ENCODE measurements around the gene COLEC11. TPM values are rescaled to one million over a fixed set of nuclear protein-coding genes. Genes with fewer than 3 reads are reported as not detected.
A peak's percentile ranks its signal among the peaks of the same experiment; 100 is the strongest.

The COLEC11 gene
- total and polyA plus RNA-seq, 10 of the 15 experiments (the other 5 are each of a cell fraction or from before 2014, with no cell fraction given), result 0.08 to 0.74 (median 0.14) TPM; not detected in 4

DNA sequence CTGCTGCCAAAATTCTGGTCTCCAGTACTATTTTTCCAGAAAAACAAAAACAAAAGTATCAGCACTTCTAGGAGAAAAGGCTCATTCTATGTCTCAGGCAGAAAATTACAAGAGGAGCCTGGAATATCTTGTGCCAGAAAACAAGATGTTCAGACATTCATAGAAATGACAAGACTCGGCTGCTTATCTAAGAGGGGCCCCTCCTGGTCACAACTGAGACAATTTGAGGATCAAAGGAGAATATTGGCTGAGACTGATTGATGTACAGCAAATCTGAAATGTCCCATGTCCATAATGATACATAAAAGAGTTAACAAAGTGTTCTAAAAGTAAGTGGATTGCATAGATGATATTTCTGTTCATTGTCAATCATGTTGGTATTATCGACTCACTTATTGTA, 22.3 kb upstream of the COLEC11 start:
- no peaks in the 10 kb centered on the region; the same call in none of the 2 replicates for H3K4me1 ChIP-seq (ENCODE audit: control insufficient read depth, insufficient read depth, low read length)
- no peak overlapping the region for H3K9ac ChIP-seq (ENCODE audit: control insufficient read depth, insufficient read depth, low read length)
- in situ Hi-C loops (cut with MboI), result no loop called here
- H2AFZ ChIP-seq (ENCODE audit: control insufficient read depth, low read depth, low read length), result no peak overlapping the region
- H3K27me3 ChIP-seq (replicated peaks in 1 of 2; ENCODE audit: control insufficient read depth in 2 of 2, insufficient read depth in 2 of 2, low read length in 1 of 2), result no peaks in the 10 kb centered on the region
- no peaks in the 10 kb centered on the region; the same call in 2 of the 3 replicates for H3K9me3 ChIP-seq (replicated peaks; ENCODE audit: control insufficient read depth, insufficient read depth, low read length)
- ChIA-PET CTCF (interaction anchor here (0.6 to 2.3 kb wide), 5 partner anchors 8 to 149 kb away, joined by 3 to 14 read pairs (median 4); partner anchors contain the start of gene RNASEH1), POLR2A (interaction anchor here (0.6 to 1.0 kb wide), 2 partner anchors 37 to 67 kb away, joined by 3 read pairs; no protein-coding TSS in a partner anchor), SMC1A (ENCODE audit: uncharacterized antibody, unreplicated experiment) (interaction anchor here (1.0 to 4.6 kb wide), 2 partner anchors 14 to 111 kb away, joined by 3 to 35 read pairs; partner anchors contain the start of gene RNASEH1), RAD21 (ENCODE audit: unreplicated experiment) (interaction anchor here (0.8 to 2.5 kb wide), 5 partner anchors 9 to 111 kb away, joined by 3 to 7 read pairs (median 4); partner anchors contain the start of gene RNASEH1)
- TF ChIP-seq RBBP5 (conservative IDR thresholded peaks at IDR 0.05) (no peak), RAD21 (IDR thresholded peaks at IDR 0.05; ENCODE audit: insufficient read depth, low read depth, low read length) (peak; percentile 28; the same call in 1 of the 2 replicates)
- TF ChIP-seq, protein P1, sequence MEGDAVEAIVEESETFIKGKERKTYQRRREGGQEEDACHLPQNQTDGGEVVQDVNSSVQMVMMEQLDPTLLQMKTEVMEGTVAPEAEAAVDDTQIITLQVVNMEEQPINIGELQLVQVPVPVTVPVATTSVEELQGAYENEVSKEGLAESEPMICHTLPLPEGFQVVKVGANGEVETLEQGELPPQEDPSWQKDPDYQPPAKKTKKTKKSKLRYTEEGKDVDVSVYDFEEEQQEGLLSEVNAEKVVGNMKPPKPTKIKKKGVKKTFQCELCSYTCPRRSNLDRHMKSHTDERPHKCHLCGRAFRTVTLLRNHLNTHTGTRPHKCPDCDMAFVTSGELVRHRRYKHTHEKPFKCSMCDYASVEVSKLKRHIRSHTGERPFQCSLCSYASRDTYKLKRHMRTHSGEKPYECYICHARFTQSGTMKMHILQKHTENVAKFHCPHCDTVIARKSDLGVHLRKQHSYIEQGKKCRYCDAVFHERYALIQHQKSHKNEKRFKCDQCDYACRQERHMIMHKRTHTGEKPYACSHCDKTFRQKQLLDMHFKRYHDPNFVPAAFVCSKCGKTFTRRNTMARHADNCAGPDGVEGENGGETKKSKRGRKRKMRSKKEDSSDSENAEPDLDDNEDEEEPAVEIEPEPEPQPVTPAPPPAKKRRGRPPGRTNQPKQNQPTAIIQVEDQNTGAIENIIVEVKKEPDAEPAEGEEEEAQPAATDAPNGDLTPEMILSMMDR (IDR thresholded peaks at IDR 0.05 in 2 of 3, conservative IDR thresholded peaks at IDR 0.05 in 1 of 3; ENCODE audit: control insufficient read depth in 2 of 3, extremely low read depth in 1 of 3, insufficient read depth in 1 of 3, low read depth in 3 of 3, low read length in 3 of 3), result peak in 2 of 3 experiments; percentile 5 to 28; a peak in 2 of 6 replicates
- WGBS (ENCODE audit: insufficient coverage, insufficient replicate concordance, low lambda C conversion rate, missing lambda C conversion rate), result 40% methylated on average over 2 of the region's 2 CpGs
- H3K79me2 ChIP-seq (ENCODE audit: control insufficient read depth, insufficient read depth, low read length), result peaks cover 24% of the 10 kb centered on the region
- H4K20me1 ChIP-seq (ENCODE audit: control insufficient read depth, insufficient read depth), result no peaks in the 10 kb centered on the region
- no TSS peak for BruUV-seq (replicated peaks)
- H3K27ac ChIP-seq (ENCODE audit: control insufficient read depth, insufficient read depth), result no peak overlapping the region
- intact Hi-C loops (cut with micrococcal nuclease; ENCODE audit: unreplicated experiment), result no loop called here
- no peak overlapping the region for H3K4me2 ChIP-seq (ENCODE audit: control insufficient read depth, insufficient read depth)
- ATAC-seq (no peak), DNase-seq (ENCODE audit: low read depth, low spot score) (no peak), FAIRE-seq (no peak)
- H3K36me3 ChIP-seq (ENCODE audit: control insufficient read depth in 2 of 2, insufficient read depth in 2 of 2, low read length in 1 of 2), result peaks cover 0 to 8% of the 10 kb centered on the region in 2 experiments; a peak in 2 of 4 replicates
- no peak overlapping the region for H3K4me3 ChIP-seq

Data from GM12878 (cell line).